GM12801 (cell line): ENCODE measurements around the gene ASTN2.

Experiments used
- TF ChIP-seq, protein P1 (sequence below): IDR thresholded peaks from one replicate; pipeline ENCODE4 v1.5.1; 2011; ENCODE audit warnings: control low read depth; ENCODE audit not compliant: insufficient read length; ENCODE audit errors: extremely low read depth

The ASTN2 gene

DNA sequence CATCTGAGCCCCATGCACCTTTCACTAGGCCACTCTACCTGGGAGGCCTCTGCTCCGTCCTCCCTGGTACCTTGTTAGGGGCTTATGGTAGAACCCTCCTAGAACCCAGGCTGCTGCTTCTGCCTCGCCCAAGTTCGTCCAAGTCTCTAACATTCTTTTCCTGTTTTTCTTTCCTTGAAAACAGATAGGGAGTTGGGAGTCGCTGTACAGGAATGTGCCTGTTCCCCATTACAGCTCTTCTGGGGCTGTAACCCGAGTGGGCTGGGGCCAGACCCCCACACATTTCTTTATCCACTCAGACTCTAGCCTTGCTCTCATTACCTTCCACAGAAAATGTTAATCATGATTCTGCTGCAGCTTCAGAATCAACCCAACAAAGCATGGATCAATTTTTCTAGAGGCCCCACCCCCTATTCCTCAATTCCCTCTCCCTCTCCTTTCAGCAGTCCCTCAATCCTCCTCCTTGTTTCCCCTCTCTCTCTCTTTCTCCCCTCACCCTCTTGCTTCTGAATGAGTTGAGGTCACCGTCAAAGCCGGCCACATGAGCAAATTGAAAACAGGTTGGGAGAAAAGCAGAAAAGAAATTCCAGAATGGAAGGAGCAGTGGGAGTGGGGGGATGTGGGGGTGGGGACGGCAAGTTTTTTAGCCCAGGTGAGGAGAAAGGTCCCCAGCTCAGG, 921.5 kb downstream of the ASTN2 start:
- TF ChIP-seq, protein P1, sequence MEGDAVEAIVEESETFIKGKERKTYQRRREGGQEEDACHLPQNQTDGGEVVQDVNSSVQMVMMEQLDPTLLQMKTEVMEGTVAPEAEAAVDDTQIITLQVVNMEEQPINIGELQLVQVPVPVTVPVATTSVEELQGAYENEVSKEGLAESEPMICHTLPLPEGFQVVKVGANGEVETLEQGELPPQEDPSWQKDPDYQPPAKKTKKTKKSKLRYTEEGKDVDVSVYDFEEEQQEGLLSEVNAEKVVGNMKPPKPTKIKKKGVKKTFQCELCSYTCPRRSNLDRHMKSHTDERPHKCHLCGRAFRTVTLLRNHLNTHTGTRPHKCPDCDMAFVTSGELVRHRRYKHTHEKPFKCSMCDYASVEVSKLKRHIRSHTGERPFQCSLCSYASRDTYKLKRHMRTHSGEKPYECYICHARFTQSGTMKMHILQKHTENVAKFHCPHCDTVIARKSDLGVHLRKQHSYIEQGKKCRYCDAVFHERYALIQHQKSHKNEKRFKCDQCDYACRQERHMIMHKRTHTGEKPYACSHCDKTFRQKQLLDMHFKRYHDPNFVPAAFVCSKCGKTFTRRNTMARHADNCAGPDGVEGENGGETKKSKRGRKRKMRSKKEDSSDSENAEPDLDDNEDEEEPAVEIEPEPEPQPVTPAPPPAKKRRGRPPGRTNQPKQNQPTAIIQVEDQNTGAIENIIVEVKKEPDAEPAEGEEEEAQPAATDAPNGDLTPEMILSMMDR = no peak

DNA sequence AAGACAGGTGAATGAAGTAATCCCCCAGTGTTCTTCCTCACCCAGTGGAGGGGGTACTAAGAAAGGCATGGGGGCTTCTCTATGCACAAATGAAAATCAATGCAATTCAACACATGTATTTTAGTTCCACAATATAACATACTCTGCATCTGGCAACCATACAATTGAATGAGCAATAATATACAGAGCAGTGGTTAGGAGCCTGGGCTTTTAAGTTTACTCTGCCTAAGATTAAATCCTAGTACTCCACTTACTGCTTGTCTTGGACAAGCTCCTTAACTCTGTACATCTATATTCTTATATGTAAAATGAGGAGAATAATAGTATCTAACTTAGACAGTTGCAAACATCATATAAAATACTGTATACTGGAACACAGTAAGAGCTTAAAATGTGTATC, 923.2 kb downstream of the ASTN2 start:
- TF ChIP-seq, protein P1 = no peak

DNA sequence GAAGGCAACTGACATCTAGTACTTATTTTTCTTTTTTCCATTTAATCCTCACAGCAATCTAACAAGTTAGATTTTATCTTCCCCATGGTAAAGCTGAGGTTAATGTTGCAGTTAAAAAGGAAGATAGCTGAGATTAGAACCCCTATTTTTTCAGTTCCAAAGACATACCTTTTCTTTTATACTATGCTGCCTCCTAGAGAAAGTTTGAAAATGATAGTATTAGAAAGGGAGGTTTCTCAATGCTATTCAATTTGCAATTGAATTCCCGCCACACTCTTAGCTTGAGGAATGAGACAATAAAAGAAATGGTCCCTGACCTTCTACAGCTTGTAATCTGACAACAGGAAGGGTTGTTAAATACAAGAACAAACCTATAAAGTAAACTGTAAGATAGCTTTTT, 923.6 kb downstream of the ASTN2 start:
- TF ChIP-seq, protein P1 = no peak

GRCh38 chr9:116490321-116490720, 924.5 kb downstream of the ASTN2 start:
- TF ChIP-seq, protein P1 = no peak

DNA sequence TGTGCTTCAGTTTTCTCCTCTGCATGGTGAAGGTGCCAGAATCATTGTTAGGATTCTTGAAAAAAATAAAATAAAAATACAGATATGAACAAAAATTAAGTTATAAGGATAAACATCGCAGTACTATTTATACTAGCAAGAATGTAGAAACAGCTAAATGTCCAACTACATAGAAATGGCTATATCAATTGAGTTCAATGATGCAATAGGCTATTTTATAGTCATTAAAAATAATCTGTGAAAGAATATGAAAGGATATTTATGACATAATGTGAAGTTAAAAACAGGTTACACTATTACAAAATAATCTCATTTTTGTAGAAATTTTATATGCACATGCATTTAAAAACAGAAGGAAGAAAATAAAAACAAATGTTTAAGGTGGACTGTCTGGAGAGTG, 926.5 kb downstream of the ASTN2 start:
- TF ChIP-seq, protein P1 = no peak

DNA sequence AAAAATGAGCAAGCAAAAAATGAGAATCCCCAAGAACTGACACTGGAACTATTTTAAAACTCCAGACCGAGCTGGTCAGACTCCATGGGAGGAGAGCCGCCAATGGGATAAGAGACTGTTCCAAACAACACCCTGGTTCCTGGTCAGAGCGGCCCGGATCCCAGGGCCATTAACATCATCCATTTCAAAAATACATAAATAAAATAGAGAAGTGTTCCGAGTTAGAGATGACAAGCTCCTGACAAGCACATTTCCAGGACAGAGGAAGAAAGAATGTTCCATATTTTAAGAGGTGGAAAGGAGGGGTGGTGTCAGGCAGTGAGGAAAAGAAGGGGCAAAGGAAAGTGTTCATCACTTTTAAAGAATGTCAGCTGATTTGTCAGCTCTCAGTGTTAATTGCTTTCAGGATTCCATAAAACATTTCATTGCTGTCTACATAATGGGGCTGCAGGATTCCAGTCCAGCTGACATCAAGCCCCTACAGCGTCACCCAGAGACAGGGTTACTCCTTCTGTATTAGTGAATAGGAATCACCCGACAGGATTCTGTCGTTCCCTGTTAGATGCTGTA, 930.3 kb downstream of the ASTN2 start:
- TF ChIP-seq, protein P1 = no peak

DNA sequence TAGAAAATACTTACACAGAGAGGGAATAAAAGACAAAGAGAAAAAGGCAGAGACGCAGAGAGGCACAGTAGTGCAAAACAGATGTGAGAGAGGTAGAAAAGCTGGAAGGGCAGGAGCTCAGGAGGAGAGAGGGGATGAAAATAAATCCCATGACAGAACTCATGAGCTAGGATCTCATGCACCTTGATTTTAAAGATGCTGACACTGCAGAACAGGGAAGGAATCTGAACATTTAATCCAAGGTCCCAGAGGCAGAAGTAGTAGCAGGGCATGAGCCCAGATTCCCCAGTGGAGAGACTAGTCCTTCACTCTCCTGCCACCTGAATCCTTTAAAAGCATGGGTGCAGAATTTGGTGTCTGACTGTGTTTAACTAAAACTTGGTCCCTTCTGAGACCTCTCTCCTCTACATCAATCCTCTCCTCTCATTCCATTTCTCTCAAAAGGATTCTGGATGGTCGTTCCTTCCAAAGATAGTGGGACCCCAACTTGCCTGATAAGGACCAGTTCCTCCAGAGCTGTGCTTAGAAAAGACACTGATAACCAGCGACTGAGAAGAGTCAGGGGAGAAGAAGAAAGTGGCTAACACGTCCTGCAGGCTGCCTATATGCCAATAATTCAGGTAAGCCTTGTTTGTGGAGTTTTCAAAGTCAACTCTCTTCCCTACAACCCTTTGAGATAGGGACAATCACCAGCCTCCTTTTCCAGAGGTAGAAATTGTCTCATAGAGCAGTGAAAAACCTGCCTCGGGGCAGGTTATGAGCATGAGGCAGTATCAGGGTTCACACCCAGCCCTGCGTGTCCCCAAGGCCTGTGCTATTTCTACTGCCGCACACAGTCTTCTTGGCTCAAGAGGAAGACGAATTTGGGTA, 931.0 kb downstream of the ASTN2 start:
- TF ChIP-seq, protein P1 = no peak
